Loucy (cell line): ENCODE results near the gene AP1S1.
A peak's percentile ranks its signal among the peaks of the same experiment; 100 is the strongest.

Experiments used
- H2AFZ ChIP-seq: fragments of 200-600 bp; sonication (generic); 2 replicates; pipeline ENCODE4 v1.6.0; 2016; ENCODE audit warnings: antibody characterized with exemption, mild to moderate bottlenecking, low read length, moderate library complexity
- H3F3A ChIP-seq: fragments of 200-600 bp; 2 replicates; pipeline ENCODE4 v1.6.0; 2016; ENCODE audit warnings: antibody characterized with exemption, low read depth, mild to moderate bottlenecking
- H3K27me3 ChIP-seq: fragments of 200-600 bp; sonication (generic); 2 replicates; pipeline ENCODE4 v1.6.1; 2014; ENCODE audit warnings: low read length, mild to moderate bottlenecking; ENCODE audit not compliant: insufficient read depth, poor library complexity, severe bottlenecking
- H3K36me3 ChIP-seq: fragments of 200-600 bp; sonication (generic); 2 replicates; pipeline ENCODE4 v1.6.1; 2016; ENCODE audit warnings: low read length; ENCODE audit not compliant: insufficient read depth
- H3K4me1 ChIP-seq: fragments of 200-600 bp; sonication (generic); 2 replicates; pipeline ENCODE4 v1.5.1; 2014; ENCODE audit warnings: low read length, mild to moderate bottlenecking; ENCODE audit not compliant: insufficient read depth, poor library complexity, severe bottlenecking
- H3K4me2 ChIP-seq: fragments of 200-600 bp; sonication (generic); 2 replicates; pipeline ENCODE4 v1.6.0; 2014; ENCODE audit warnings: antibody characterized with exemption, low read length, low read depth, mild to moderate bottlenecking; ENCODE audit not compliant: poor library complexity, severe bottlenecking
- H3K4me3 ChIP-seq: fragments of 200-600 bp; sonication (generic); 2 replicates; pipeline ENCODE4 v1.5.1; 2014; ENCODE audit warnings: low read length, mild to moderate bottlenecking, mixed read lengths; ENCODE audit not compliant: poor library complexity, severe bottlenecking
- H3K79me2 ChIP-seq: fragments of 200-600 bp; sonication (generic); 2 replicates; pipeline ENCODE4 v1.6.1; 2014; ENCODE audit warnings: low read length; ENCODE audit not compliant: insufficient read depth
- H3K9ac ChIP-seq: fragments of 200-600 bp; sonication (generic); 2 replicates; pipeline ENCODE4 v1.6.0; 2014; ENCODE audit warnings: mild to moderate bottlenecking, low read depth, low read length, moderate library complexity; ENCODE audit not compliant: poor library complexity, severe bottlenecking
- H3K9me2 ChIP-seq: fragments of 200-600 bp; sonication (generic); replicated peaks from 2 replicates; pipeline ENCODE4 v1.6.1; 2016; ENCODE audit warnings: low read depth, low read length, mixed read lengths
- H3K9me3 ChIP-seq: fragments of 200-600 bp; sonication (generic); 2 replicates; pipeline ENCODE4 v1.6.1; 2014; ENCODE audit warnings: mild to moderate bottlenecking, antibody characterized with exemption, low read length, low read depth; ENCODE audit not compliant: insufficient read depth
- H4K20me1 ChIP-seq: fragments of 200-600 bp; sonication (generic); 2 replicates; pipeline ENCODE4 v1.6.0; 2014; ENCODE audit warnings: antibody characterized with exemption, low read length, mild to moderate bottlenecking; ENCODE audit not compliant: insufficient read depth, poor library complexity, severe bottlenecking
- CTCF ChIP-seq: fragments of 200-600 bp; sonication (generic); conservative IDR thresholded peaks from 2 replicates; pipeline ENCODE4 v1.5.1; 2014; ENCODE audit warnings: mild to moderate bottlenecking, antibody characterized with exemption, low read length
- EZH2phosphoT487 ChIP-seq: fragments of 200-600 bp; IDR thresholded peaks from 2 replicates; pipeline ENCODE4 v1.6.1; 2018; ENCODE audit warnings: antibody characterized with exemption, mild to moderate bottlenecking, moderate library complexity, borderline replicate concordance

AP1S1 gene

GRCh38 chr7:101138213-101138870 is 15.9 kb upstream of the AP1S1 start:
- Histone ChIP-seq H3K9me3 (no peaks in the 10 kb centered on the region), H2AFZ (peak overlapping the region; percentile 94)

GRCh38 chr7:101140339-101140699 is 14.0 kb upstream of the AP1S1 start:
- peak overlapping the region; percentile 29 for H3K4me2 ChIP-seq
- H3K9me3 ChIP-seq, result no peaks in the 10 kb centered on the region
- H3K27me3 ChIP-seq, result no peaks in the 10 kb centered on the region
- H3K9me2 ChIP-seq, result no peaks in the 10 kb centered on the region
- H3K4me3 ChIP-seq, result no peak overlapping the region
- H3K4me1 ChIP-seq, result peaks cover 43% of the 10 kb centered on the region
- no peaks in the 10 kb centered on the region for H4K20me1 ChIP-seq
- peak overlapping the region; percentile 87 for H2AFZ ChIP-seq
- no peaks in the 10 kb centered on the region; the same call in 1 of the 2 replicates for H3F3A ChIP-seq
- peak overlapping the region; percentile 61 for H3K9ac ChIP-seq
- TF ChIP-seq CTCF (no peak), EZH2phosphoT487 (no peak)
- no peaks in the 10 kb centered on the region for H3K36me3 ChIP-seq
- no peaks in the 10 kb centered on the region for H3K79me2 ChIP-seq

More at GRCh38 chr7:101138213-101138870, 15.9 kb upstream of the AP1S1 start:
- Histone ChIP-seq H3K9me2 (no peaks in the 10 kb centered on the region), H3F3A (no peaks in the 10 kb centered on the region; the same call in 1 of the 2 replicates), H3K27me3 (no peaks in the 10 kb centered on the region), H3K36me3 (no peaks in the 10 kb centered on the region), H4K20me1 (no peaks in the 10 kb centered on the region), H3K4me3 (peak overlapping the region; percentile 74), H3K4me1 (peaks cover 44% of the 10 kb centered on the region), H3K4me2 (peak overlapping the region; percentile 66), H3K9ac (peak overlapping the region; percentile 64), H3K79me2 (no peaks in the 10 kb centered on the region)
- TF ChIP-seq EZH2phosphoT487 (no peak), CTCF (peak; percentile 93)

GRCh38 chr7:101140746-101141382 is 13.4 kb upstream of the AP1S1 start:
- no peaks in the 10 kb centered on the region for H3K27me3 ChIP-seq
- peak overlapping the region; percentile 87 for H2AFZ ChIP-seq
- H3K9me3 ChIP-seq, result no peaks in the 10 kb centered on the region
- peaks cover 43% of the 10 kb centered on the region for H3K4me1 ChIP-seq
- H3K79me2 ChIP-seq, result no peaks in the 10 kb centered on the region
- peak overlapping the region; percentile 29 for H3K4me2 ChIP-seq
- H3K4me3 ChIP-seq, result no peak overlapping the region
- no peaks in the 10 kb centered on the region for H3K9me2 ChIP-seq
- H4K20me1 ChIP-seq, result no peaks in the 10 kb centered on the region
- no peak for TF ChIP-seq CTCF
- TF ChIP-seq EZH2phosphoT487, result no peak
- H3K36me3 ChIP-seq, result no peaks in the 10 kb centered on the region
- peak overlapping the region; percentile 61 for H3K9ac ChIP-seq
- H3F3A ChIP-seq, result no peaks in the 10 kb centered on the region; the same call in 1 of the 2 replicates
